ENCODE measurements around the gene HLA-DQB2. TPM values are rescaled to one million over a fixed set of nuclear protein-coding genes. Genes with fewer than 3 reads are reported as not detected.

The HLA-DQB2 gene
- total and polyA plus RNA-seq, 3 donors from 2014 or later = 0.62 to 6.2 (median 0.79) TPM

GRCh38 chr6:32775071-32775470, 11.7 kb upstream of the HLA-DQB2 start:
- Histone ChIP-seq H3K36me3 (ENCODE audit: low read depth, missing control alignments) (no peaks in the 10 kb centered on the region), H3K9me3 (no peaks in the 10 kb centered on the region), H3K4me3 (no peak overlapping the region), H3K4me1 (no peaks in the 10 kb centered on the region), H3K27me3 (no peaks in the 10 kb centered on the region), H3K27ac (no peak overlapping the region)
- WGBS, 2 donors = 63 to 64% methylated on average over 1 of the region's 1 CpG
- intact Hi-C loops (cut with DNase I; ENCODE audit: low total_unique reads) = no loop called here
- no peak for DNase-seq
- TF ChIP-seq CTCF (IDR thresholded peaks at IDR 0.05) = no peak
- no peak for TF ChIP-seq POLR2A (IDR thresholded peaks at IDR 0.05)

GRCh38 chr6:32774426-32774825, 11.1 kb upstream of the HLA-DQB2 start:
- H3K36me3 ChIP-seq (ENCODE audit: low read depth, missing control alignments) = no peaks in the 10 kb centered on the region
- WGBS, 2 donors = 80 to 100% methylated on average over 1 of the region's 1 CpG
- intact Hi-C loops (cut with DNase I; ENCODE audit: low total_unique reads) = no loop called here
- no peak for DNase-seq
- H3K9me3 ChIP-seq = no peaks in the 10 kb centered on the region
- no peak overlapping the region for H3K27ac ChIP-seq
- no peaks in the 10 kb centered on the region for H3K27me3 ChIP-seq
- no peak overlapping the region for H3K4me3 ChIP-seq
- no peaks in the 10 kb centered on the region for H3K4me1 ChIP-seq
- TF ChIP-seq CTCF (IDR thresholded peaks at IDR 0.05) = no peak
- no peak for TF ChIP-seq POLR2A (IDR thresholded peaks at IDR 0.05)

- H3K4me1 ChIP-seq = no peaks in the 10 kb centered on the region
- no peaks in the 10 kb centered on the region for H3K9me3 ChIP-seq
- H3K4me3 ChIP-seq = no peak overlapping the region
- 38 to 42% methylated on average over 1 of the region's 1 CpG for WGBS, 2 donors
- H3K27ac ChIP-seq = no peak overlapping the region
- intact Hi-C loops (cut with DNase I; ENCODE audit: low total_unique reads) = no loop called here
- no peaks in the 10 kb centered on the region for H3K36me3 ChIP-seq (ENCODE audit: low read depth, missing control alignments)
- DNase-seq = no peak
- no peaks in the 10 kb centered on the region for H3K27me3 ChIP-seq
- TF ChIP-seq POLR2A (IDR thresholded peaks at IDR 0.05) = no peak
- no peak for TF ChIP-seq CTCF (IDR thresholded peaks at IDR 0.05)
These were observed 9.3 kb upstream of the HLA-DQB2 start for GRCh38 chr6:32772656-32773055.

- WGBS, 2 donors = 52 to 60% methylated on average over 1 of the region's 1 CpG
- TF ChIP-seq POLR2A (IDR thresholded peaks at IDR 0.05) = no peak
- no peak for TF ChIP-seq CTCF (IDR thresholded peaks at IDR 0.05)
These were observed 716 bp upstream of the HLA-DQB2 start for GRCh38 chr6:32764048-32764447.

GRCh38 chr6:32761548-32761947, 1.8 kb downstream of the HLA-DQB2 start:
- Histone ChIP-seq H3K27me3 (no peaks in the 10 kb centered on the region), H3K4me3 (peak overlapping the region; percentile 24 to 43), H3K4me1 (no peaks in the 10 kb centered on the region), H3K27ac (no peak overlapping the region), H3K36me3 (ENCODE audit: low read depth, missing control alignments) (no peaks in the 10 kb centered on the region), H3K9me3 (no peaks in the 10 kb centered on the region)
- peak; percentile 25 for DNase-seq
- 47 to 51% methylated on average over 20 to 39 of the region's 40 CpGs for WGBS, 2 donors
- intact Hi-C loops (cut with DNase I; ENCODE audit: low total_unique reads) = loop anchor here (10.0 kb wide), 1 partner anchor 97 kb away; the partner anchor contains the start of gene HLA-DQB1
- TF ChIP-seq POLR2A (IDR thresholded peaks at IDR 0.05) (no peak), CTCF (IDR thresholded peaks at IDR 0.05) (no peak)

More at GRCh38 chr6:32764048-32764447, 716 bp upstream of the HLA-DQB2 start:
- Histone ChIP-seq H3K27me3 (no peaks in the 10 kb centered on the region), H3K4me3 (no peak overlapping the region), H3K36me3 (ENCODE audit: low read depth, missing control alignments) (no peaks in the 10 kb centered on the region), H3K27ac (no peak overlapping the region), H3K9me3 (no peaks in the 10 kb centered on the region), H3K4me1 (no peaks in the 10 kb centered on the region)
- intact Hi-C loops (cut with DNase I; ENCODE audit: low total_unique reads) = loop anchor here (10.0 kb wide), 1 partner anchor 99 kb away; the partner anchor contains the start of gene HLA-DQB1
- no peak for DNase-seq
